Adrenal gland (tissue), 5 donors: ENCODE results near the gene INTS15.

Experiments
- CTCF ChIP-seq, 6 experiments: fragments of 450-650 bp in 4 of 6; fragments of 200-600 bp in 2 of 6; sonication (generic) in 1 of 6; IDR thresholded peaks; 1 replicate in 5 of 6; 2 replicates in 1 of 6; pipeline versions ENCODE4 v1.5.1 to v1.8.0; 2016 to 2021; ENCODE audit warnings: antibody characterized with exemption in 6 of 6, mild to moderate bottlenecking in 2 of 6, moderate library complexity in 1 of 6
- POLR2A ChIP-seq, 2 donors: fragments of 450-650 bp; IDR thresholded peaks; one replicate each; pipeline ENCODE4 v1.6.1; 2017; ENCODE audit warnings: antibody characterized with exemption in 2 of 2, mild to moderate bottlenecking in 2 of 2, moderate library complexity in 1 of 2
- donor health status: DM: no; HTN: no; CAD: no.

- TF ChIP-seq CTCF (IDR thresholded peaks at IDR 0.05) (peak in 1 of 6 experiments; percentile 17), POLR2A (IDR thresholded peaks at IDR 0.05) (no peak)
Measured at GRCh38 chr7:6590645-6591110, 857 bp downstream of the INTS15 start.
